T-helper 2 cell (primary cell): ENCODE results near the gene SSTR3.

Source experiments
- DNase-seq, 5 experiments: peaks; one replicate each; pipeline versions ENCODE4 v3.0.0 to v3.0.0-alpha.2; 2012 to 2022

Gene SSTR3

DNA sequence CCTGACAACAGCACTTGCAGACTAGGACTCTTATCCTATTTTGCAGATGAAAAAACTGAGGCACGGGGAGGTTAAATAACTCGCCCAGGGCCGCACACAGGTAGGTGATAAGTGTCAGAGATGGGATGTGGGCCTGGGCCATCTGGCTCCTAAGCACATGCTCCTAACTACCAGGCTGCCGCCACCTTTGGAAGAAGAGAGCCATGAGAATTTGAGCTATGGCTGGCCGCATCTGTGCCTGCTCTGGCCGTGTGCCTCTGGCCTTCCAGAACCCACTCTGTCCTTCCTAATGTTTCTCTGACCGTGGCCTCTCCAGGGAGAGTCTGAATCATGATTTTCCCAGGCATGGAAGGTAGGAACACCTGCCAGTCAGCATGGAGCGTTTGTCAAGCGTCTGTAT, 47.2 kb downstream of the SSTR3 start:
- no peak for DNase-seq

DNA sequence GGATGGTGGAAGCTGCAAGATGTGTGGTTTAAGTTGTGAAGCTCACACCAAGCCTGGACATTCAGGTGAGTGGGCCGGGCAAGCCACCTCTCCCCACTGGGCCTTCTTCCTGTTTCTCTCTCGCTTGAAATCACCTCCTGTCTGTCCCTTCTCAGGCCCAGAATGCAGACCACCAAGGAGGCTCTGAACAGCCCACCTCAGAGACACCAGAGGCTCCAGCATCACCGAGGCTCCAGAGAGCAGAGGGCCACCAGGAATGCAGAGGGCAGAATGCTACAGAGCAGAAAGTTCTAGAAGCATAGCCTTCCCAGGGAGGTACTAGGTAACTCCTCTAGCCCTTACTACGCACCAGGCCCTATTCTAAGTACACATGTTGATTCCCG, 47.8 kb downstream of the SSTR3 start:
- DNase-seq: no peak

DNA sequence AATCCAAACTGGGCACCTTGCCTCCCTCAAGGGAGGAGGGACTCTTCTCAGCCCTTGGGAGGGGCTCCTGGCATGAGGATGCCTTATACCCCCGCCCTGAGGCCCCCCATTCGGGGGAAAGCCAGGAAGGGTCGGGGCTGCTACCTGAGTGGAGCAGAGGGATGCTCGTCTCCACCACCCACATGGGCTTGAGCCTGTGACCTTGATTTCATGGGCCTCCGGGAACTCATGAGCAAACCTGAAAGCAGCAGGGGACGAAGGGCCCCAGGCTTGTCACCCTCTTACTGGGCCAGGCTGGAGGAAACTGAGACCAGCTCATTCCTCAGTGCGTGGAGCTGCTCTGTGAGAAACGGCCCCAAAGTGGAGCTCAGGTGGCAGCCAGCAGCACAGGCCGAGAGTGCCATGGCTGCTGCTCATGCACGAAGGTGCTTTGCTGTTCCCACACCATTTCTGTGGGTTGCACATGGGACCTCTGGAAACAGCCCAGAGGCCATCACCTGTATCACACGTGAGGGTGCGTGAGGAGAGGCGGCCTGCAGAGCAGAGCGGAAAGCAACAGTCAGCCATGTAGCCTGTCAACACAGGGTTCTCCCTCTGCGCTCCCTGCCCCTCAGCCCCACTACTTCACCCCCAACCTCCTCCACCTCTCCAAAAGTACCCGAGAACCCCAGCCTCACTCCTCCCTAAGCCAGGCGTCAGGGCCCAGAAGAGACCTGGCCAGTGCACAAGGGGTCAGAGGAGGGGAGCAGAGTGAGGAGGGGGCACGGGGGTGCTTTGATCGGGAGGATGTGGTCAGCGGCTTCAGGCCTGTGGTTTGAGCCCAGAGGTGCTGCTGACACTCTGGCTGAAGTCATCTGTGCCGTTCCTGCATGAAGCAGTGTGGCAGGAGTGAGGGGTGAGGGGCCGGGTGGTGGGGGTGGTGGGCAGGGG, 48.4 kb downstream of the SSTR3 start:
- DNase-seq: peak in 3 of 5 experiments; percentile 43 to 86 (median 57)

DNA sequence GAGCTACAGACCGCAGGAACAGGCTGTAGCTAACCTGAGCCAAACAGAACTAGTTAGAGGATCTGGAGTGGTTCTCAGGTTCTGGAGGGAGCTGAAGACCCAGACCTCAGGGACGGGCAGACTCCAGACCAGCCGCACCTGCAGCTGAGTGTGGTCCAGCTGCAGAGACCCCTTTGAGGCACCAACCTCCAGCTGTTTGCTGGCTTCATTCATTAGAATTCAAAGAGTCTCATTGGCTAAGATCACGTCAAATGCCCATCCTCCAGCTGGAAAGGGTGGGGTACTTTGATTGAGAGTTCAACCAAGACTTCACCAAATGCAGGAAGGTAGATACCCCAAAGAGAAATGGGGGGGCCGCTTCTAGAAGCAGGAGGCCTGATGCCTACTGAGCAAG, 49.2 kb downstream of the SSTR3 start:
- DNase-seq: no peak

DNA sequence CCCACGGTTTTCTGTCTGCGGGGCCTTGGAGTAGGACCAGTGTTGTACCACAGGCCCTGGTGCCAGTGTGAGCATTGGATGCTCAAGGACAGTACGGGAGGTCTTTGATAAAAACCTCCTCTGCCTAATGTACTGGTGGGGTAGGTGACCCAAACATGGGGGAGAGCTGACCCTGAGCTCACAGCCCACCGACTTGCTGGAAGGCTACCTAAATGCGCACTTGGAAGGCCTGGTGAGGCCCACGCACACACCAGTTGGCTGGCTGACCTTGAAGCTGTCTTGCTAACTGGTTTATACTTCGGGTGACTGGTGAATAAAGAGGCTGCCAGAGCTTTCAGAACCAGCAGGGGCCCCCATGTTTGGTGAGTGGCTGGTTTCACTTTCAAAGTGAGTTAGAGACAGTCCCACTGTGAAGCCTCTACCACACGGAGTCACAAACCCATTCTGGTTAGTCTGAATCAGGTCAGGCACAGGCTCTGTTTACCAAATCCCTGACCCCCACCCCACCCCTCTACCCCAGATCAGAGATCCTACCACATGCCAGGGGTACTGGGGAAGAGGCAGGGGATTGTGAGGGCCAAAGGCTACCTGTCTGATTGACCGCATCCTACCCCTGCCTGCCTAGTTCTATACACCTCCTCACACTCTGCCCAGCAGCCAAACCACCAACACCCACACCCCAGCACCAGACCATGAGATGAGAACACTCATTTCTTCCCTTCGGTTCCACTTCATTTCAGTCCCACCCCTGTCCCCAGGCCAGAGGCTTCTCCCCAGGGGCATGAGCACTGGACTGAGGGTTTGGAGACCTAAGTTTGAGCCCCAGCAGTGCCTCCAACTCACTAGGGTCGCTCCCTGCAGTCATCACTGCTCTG, 49.8 kb downstream of the SSTR3 start:
- peak in 4 of 5 experiments; percentile 38 to 94 (median 76) for DNase-seq

GRCh38 chr22:37161443-37161842, 50.8 kb downstream of the SSTR3 start:
- peak in 1 of 5 experiments; percentile 83 for DNase-seq

DNA sequence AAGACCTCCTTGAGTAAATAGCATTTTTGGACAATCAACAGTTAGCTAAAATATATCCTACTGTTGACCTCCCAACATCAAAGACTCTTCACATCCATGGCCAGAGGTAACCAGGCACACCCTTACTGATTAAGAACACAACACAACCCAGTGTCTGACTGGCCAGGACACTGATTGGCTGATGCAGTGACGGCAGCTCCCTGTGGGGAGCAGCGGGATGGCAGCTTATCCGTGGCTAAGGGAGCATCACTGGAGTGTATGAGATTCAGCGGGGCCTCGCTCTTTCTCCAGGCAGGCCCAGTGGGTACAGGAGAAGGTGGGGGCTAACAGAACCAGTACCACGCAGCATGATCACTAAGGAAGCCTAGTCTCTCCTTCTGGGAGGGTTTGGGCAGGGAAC, 52.2 kb downstream of the SSTR3 start:
- DNase-seq: no peak

DNA sequence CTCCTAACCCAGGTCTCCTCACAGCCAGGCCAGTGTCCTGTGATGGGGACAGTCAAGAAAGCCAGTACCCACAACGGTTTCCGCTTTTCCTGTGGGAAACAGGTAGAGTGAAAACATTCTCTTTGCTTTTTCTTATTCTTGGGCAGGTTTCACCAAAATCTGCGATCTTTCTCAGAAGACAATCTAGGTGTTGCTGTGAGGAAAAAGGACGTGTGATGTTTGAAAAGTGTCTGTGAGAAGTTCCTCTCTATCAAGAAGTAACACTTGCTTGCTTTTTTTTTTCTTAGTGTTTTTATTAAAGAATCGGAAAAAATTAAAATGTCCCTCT, 53.4 kb downstream of the SSTR3 start:
- no peak for DNase-seq

- no peak for DNase-seq
Measured at GRCh38 chr22:37157516-37158285, 54.6 kb downstream of the SSTR3 start.

DNA sequence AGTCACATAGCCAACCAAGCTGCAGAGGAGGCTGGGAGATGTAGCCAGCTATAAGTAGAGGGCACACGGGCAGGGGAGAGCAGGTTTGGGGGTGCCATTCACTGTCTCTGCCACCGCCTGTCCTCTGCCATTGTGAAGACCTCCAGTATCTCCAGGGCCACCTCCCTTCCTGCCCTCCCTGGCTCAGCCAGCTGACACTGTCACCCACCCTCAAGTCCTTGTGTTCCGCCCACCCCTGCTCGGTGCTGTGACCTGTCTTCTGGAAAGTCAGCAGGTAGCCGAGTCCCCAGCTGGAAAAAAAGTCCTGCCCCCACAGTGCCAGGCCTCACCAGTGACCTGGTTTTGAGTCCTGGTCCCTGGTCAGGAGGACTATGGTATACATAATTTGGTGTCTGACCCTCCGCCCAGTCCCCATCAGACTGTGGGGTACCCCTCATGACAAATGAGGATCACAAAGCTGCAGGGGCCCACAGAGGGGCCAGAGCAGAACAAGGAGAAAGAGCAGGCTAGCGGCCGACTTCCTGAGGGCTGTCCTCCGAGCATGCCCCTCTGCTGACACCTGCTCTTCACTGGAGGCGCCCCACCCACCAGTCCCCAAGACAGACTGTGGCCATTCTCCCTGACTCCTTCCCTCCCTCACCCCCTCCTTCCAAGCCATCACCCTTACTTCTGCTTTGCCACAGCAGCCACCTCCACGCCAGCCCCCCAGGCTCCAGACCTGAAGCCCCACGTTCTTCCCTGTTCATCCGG, 55.4 kb downstream of the SSTR3 start:
- no peak for DNase-seq

- no peak for DNase-seq
Measured at GRCh38 chr22:37155971-37156370, 56.3 kb downstream of the SSTR3 start.

- no peak for DNase-seq
Measured at GRCh38 chr22:37154925-37155712, 57.2 kb downstream of the SSTR3 start.
